ENCODE data around the gene MSANTD1.

- no peak for TF ChIP-seq YY1 (IDR thresholded peaks at IDR 0.05; ENCODE audit: insufficient read depth, insufficient read length)
- TF ChIP-seq SUZ12 (IDR thresholded peaks at IDR 0.05; ENCODE audit: extremely low read depth, insufficient read depth, insufficient read length), result no peak
Observed at GRCh38 chr4:3231471-3231870, 17.5 kb upstream of the MSANTD1 start.
